Skeletal muscle tissue (tissue), 4 donors: ENCODE results near the gene GPR32. TPM values are rescaled to one million over a fixed set of nuclear protein-coding genes. Genes with fewer than 3 reads are reported as not detected.
"Not testable (repeated sequence)": the region's sequence is repeated elsewhere in the genome, so short reads cannot be mapped to it uniquely, and the experiment has no call there.

Experiments
- H3K27ac ChIP-seq: one replicate; pipeline ENCODE4 v1.7.0; 2013; ENCODE audit warnings: mild to moderate bottlenecking, low read depth, low read length, inconsistent platforms
- H3K27me3 ChIP-seq, 3 donors: one replicate each; pipeline ENCODE4 v1.7.0; 2013; ENCODE audit warnings: low read length in 3 of 3; ENCODE audit not compliant: control insufficient read depth in 3 of 3, insufficient read depth in 3 of 3
- H3K36me3 ChIP-seq, 3 donors: one replicate each; pipeline ENCODE4 v1.7.0; 2013; ENCODE audit warnings: low read length in 3 of 3; ENCODE audit not compliant: control insufficient read depth in 3 of 3, insufficient read depth in 3 of 3
- H3K4me1 ChIP-seq, 3 donors: one replicate each; pipeline ENCODE4 v1.7.0; 2013; ENCODE audit warnings: low read length in 3 of 3, mild to moderate bottlenecking in 3 of 3; ENCODE audit not compliant: control insufficient read depth in 3 of 3, insufficient read depth in 3 of 3
- H3K4me3 ChIP-seq, 3 donors: one replicate each; pipeline ENCODE4 v1.7.0; 2013; ENCODE audit warnings: low read length in 3 of 3
- H3K9ac ChIP-seq, 3 donors: one replicate each; pipeline ENCODE4 v1.7.0; 2013; ENCODE audit warnings: low read length in 3 of 3, mild to moderate bottlenecking in 3 of 3, moderate library complexity in 2 of 3, low read depth in 1 of 3
- H3K9me3 ChIP-seq, 3 donors: one replicate each; pipeline ENCODE4 v1.7.0; 2013; ENCODE audit warnings: low read length in 3 of 3; ENCODE audit not compliant: control insufficient read depth in 3 of 3
- total RNA-seq: library from RNA; depleted of rRNA; stranded (reverse); fragments of >200 nt; gene quantifications from one replicate; pipeline ENCODE4 v1.2.3, GENCODE V29; 2014
- donor health status: Osteomylitis.

The GPR32 gene
- total RNA-seq, 1 donor from 2014 or later: not detected

- H3K4me1 ChIP-seq, H3K4me3 ChIP-seq, H3K36me3 ChIP-seq, H3K9me3 ChIP-seq, H3K9ac ChIP-seq, H3K27me3 ChIP-seq, H3K27ac ChIP-seq: not testable (repeated sequence)
Measured at GRCh38 chr19:50811622-50812238, 41.5 kb downstream of the GPR32 start.

DNA sequence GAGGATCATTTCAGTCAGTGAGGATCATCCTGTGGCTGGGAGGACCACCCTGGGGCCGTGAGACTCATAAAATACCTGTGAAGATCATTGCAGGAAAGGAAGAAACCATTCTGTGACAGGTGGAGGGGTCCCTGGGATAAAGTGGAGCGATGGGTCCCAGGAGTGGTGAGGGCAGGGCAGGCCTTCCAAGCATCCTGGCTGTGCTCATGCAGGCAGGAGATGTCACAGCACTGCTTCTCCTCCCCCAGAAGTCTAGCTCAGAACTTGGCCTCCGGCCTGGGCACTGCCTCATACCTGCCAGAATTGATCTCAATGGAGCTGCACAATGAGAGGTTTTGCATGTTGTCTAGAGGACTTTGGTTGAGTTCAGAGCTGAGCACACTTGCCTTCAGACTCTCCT lies 42.2 kb downstream of the GPR32 start:
- Histone ChIP-seq H3K9me3 (no peaks in the 10 kb centered on the region), H3K4me1 (no peaks in the 10 kb centered on the region), H3K27me3 (peaks cover 10 to 16% (median 12%) of the 10 kb centered on the region in 3 donors), H3K36me3 (no peaks in the 10 kb centered on the region), H3K9ac (no peak overlapping the region), H3K4me3 (no peak overlapping the region), H3K27ac (no peak overlapping the region)

DNA sequence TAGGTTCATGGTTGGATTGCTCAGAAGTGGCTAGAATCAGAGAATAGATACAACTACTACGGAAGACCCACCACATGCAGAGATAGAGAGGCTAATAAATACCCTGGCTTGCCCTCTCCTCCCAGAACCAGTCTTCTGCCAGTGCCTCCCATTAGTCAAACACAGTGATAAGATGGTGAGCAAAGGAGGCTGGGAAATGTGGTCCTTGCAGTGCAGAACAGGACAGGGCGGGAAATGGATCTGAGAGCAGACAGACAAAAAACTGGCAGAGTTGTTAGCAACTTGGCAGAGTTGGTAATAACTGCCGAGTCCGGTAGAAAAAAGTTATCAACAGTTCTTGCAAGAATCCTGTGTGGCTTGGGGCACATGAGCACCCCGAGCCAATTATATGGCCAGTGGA lies 44.6 kb downstream of the GPR32 start:
- Histone ChIP-seq H3K4me1 (peaks cover 0 to 5% (median 4%) of the 10 kb centered on the region in 3 donors), H3K36me3 (no peaks in the 10 kb centered on the region), H3K4me3 (no peak overlapping the region), H3K27me3 (peaks cover 32 to 40% (median 36%) of the 10 kb centered on the region in 3 donors), H3K27ac (no peak overlapping the region), H3K9ac (no peak overlapping the region), H3K9me3 (no peaks in the 10 kb centered on the region)

DNA sequence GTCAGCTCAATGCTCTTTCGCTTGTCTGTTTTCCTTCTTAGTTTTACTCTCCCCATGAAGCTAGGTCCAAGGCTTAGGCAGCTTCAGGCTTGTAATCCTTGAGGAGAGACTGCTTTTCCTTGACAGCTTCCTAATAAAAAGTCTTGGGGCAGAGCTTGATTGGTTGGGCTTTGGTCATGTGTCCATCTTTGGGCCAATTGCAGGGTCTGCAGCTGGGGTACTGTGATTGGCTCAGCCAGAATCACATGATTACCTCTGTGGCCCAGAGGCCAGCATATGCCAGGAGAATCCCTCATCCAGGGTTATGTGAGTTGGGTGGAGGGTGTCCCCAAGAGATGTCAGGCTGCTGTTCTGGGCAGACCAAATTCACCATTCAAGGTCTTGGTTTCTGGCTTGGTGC lies 45.2 kb downstream of the GPR32 start:
- Histone ChIP-seq H3K36me3 (no peaks in the 10 kb centered on the region), H3K4me3 (no peak overlapping the region), H3K27me3 (peaks cover 37 to 44% (median 40%) of the 10 kb centered on the region in 3 donors), H3K9me3 (no peaks in the 10 kb centered on the region), H3K27ac (no peak overlapping the region), H3K9ac (no peak overlapping the region), H3K4me1 (peaks cover 0 to 5% (median 4%) of the 10 kb centered on the region in 3 donors)

DNA sequence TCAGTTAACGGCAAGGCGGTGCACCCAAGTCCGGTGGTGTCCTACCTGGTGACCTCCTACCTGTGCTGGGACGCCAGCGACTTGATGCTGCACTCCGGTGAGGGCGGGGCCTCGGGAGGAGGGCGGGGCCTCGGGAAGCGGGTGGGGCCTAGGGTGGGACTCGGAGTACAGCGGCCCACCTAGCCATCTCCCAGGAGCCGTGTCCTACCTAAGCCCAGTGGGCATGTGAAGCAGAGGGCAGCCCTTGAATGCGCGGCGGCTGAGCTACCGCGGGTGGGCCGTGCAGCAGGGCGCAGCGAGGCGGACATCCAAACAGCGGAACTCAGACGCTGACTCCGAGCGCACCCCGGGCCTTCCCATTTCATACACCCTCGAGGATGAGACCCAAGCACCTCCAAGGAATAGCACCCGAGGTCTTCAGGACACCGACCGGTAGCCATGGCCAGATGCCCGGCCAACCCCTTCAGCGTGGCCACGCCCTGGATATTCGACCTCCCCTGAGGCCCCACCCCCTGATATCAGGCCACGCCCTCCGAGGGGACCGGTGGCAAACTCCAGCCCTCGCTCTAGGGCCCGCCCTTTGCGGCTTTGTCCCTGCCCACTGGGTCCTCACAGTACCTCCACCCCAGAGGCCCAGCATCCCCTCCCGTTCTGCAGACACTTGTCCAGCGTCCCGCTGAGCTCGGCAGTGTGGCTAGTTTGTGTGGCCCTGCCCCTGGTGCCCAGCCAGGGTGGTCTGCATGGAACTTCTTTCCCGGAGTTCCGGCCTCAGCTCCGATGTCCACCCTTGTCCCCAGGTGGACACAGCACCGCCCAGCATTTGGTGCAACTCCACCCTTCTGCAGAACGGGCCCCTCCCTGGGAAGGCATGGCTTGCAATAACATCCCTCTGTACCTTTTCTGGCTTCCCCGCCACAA lies 47.9 kb downstream of the GPR32 start:
- H3K36me3 ChIP-seq: no peaks in the 10 kb centered on the region
- H3K9ac ChIP-seq: no peak overlapping the region
- H3K4me3 ChIP-seq: peak overlapping the region in 1 of 3 donors; percentile 6
- H3K27ac ChIP-seq: no peak overlapping the region
- peaks cover 0 to 5% (median 4%) of the 10 kb centered on the region in 3 donors for H3K4me1 ChIP-seq
- peaks cover 62 to 64% (median 63%) of the 10 kb centered on the region in 3 donors for H3K27me3 ChIP-seq
- no peaks in the 10 kb centered on the region for H3K9me3 ChIP-seq

DNA sequence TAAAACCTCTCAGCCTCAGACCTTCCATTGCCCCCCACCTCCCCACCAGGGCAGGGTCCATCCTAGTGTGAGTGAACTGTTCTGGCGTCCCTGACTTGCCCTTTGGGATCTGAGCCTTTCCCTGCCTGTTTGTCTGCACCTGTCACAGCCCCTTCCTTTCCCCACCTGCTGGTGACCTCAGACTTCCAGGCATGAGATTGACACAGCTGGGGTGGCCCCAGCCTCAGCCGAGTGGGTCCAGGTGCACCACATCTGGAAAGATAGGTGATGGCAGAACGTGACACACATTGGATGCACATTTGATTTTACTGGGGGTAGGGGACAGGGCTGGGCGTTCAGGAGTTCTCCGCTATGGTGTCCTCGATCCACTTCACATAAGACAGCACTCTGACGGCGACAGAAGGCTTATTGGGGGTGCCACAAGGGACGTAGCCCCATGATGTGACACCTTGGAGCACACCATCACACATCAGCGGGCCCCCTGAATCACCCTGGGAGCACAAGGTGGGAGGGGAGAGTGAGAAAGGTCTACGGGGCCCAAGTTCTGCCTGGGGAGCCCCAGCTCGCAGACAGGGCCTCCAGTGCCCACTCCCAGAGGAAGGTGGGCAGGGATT lies 48.7 kb downstream of the GPR32 start:
- no peaks in the 10 kb centered on the region for H3K9me3 ChIP-seq
- H3K27me3 ChIP-seq: peaks cover 62 to 71% (median 65%) of the 10 kb centered on the region in 3 donors
- H3K9ac ChIP-seq: no peak overlapping the region
- no peak overlapping the region for H3K4me3 ChIP-seq
- no peaks in the 10 kb centered on the region for H3K36me3 ChIP-seq
- no peak overlapping the region for H3K27ac ChIP-seq
- peaks cover 0 to 5% (median 4%) of the 10 kb centered on the region in 3 donors for H3K4me1 ChIP-seq

GRCh38 chr19:50819636-50820035 lies 49.4 kb downstream of the GPR32 start:
- Histone ChIP-seq H3K9ac (no peak overlapping the region), H3K4me1 (peaks cover 0 to 5% (median 4%) of the 10 kb centered on the region in 3 donors), H3K9me3 (no peaks in the 10 kb centered on the region), H3K27me3 (peaks cover 62 to 71% (median 67%) of the 10 kb centered on the region in 3 donors), H3K36me3 (no peaks in the 10 kb centered on the region), H3K4me3 (no peak overlapping the region), H3K27ac (no peak overlapping the region)

GRCh38 chr19:50820086-50820485 lies 49.8 kb downstream of the GPR32 start:
- H3K27ac ChIP-seq: no peak overlapping the region
- H3K9ac ChIP-seq: no peak overlapping the region
- no peak overlapping the region for H3K4me3 ChIP-seq
- H3K36me3 ChIP-seq: no peaks in the 10 kb centered on the region
- H3K9me3 ChIP-seq: no peaks in the 10 kb centered on the region
- peaks cover 0 to 5% (median 4%) of the 10 kb centered on the region in 3 donors for H3K4me1 ChIP-seq
- peaks cover 62 to 71% (median 64%) of the 10 kb centered on the region in 3 donors for H3K27me3 ChIP-seq

DNA sequence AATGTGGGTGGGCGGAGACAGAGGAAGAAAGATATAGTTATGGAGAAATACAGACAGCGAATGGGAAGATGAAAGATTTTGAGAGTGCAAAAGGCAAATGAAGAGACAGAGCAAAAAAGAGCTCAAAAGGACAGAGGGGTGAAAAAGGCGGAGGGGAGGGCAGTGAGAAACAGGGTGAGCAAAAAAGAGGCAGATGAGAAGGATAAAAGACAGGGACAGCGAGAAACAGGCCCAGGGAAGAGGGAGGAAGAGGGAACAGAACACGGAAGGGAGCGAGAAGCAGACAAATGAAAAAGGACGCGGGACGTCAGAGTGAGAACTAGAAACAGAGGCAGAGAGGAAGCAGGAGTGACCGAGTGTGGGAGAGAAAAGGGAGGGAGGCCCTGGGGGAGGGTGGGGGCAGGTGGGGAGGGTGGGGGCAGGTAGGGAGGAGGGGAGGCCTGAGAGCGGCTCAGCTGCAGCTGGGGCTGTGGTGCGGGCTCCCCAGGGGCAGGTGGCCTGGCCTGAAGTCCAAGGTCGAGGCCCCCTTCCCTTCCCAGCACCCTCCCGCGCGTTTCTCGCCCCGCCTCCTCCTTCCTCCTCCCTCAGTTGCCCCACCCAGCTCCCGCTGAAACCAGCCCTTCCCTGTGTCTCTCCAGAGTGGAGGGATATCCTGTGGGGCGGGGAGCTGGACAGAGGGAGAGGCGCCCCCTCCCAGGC lies 50.4 kb downstream of the GPR32 start:
- Histone ChIP-seq H3K4me1 (peaks cover 0 to 5% (median 4%) of the 10 kb centered on the region in 3 donors), H3K27me3 (peaks cover 59 to 72% (median 61%) of the 10 kb centered on the region in 3 donors), H3K27ac (no peak overlapping the region), H3K4me3 (no peak overlapping the region), H3K9me3 (no peaks in the 10 kb centered on the region), H3K36me3 (no peaks in the 10 kb centered on the region), H3K9ac (no peak overlapping the region)
